ENCODE results near the gene SOX13.

DNA sequence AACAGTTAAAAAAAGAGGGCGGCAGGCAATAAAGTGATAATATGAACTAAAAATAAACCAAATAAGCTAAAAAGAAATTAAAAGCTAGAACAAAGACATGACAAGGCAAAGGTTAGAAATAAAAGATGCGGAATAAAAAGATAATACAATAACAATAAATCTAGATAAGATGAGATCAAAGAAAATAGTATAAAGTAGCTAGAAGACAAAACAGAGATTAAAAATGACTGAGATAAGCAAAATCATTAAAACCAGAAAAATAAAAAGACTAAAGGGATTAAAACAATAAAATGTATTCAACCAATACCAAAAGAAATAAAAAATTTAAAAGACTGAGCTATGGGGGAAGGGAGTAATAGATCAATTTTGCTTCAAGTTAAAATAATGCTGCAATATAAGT lies 10.8 kb upstream of the SOX13 start:
- TF ChIP-seq, protein P1, sequence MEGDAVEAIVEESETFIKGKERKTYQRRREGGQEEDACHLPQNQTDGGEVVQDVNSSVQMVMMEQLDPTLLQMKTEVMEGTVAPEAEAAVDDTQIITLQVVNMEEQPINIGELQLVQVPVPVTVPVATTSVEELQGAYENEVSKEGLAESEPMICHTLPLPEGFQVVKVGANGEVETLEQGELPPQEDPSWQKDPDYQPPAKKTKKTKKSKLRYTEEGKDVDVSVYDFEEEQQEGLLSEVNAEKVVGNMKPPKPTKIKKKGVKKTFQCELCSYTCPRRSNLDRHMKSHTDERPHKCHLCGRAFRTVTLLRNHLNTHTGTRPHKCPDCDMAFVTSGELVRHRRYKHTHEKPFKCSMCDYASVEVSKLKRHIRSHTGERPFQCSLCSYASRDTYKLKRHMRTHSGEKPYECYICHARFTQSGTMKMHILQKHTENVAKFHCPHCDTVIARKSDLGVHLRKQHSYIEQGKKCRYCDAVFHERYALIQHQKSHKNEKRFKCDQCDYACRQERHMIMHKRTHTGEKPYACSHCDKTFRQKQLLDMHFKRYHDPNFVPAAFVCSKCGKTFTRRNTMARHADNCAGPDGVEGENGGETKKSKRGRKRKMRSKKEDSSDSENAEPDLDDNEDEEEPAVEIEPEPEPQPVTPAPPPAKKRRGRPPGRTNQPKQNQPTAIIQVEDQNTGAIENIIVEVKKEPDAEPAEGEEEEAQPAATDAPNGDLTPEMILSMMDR (IDR thresholded peaks at IDR 0.05), result no peak
- no peak for TF ChIP-seq REST (IDR thresholded peaks at IDR 0.05; ENCODE audit: insufficient read depth in 1 of 2, low read depth in 2 of 2, low read length in 1 of 2)
- TF ChIP-seq TCF7L2 (IDR thresholded peaks at IDR 0.05; ENCODE audit: low read depth, low read length), result no peak

Data from Panc1 (cell line).